Keratinocyte (primary cell): Measurements from ENCODE around the gene PCDHGA10. TPM values are rescaled to one million over a fixed set of nuclear protein-coding genes. Genes with fewer than 3 reads are reported as not detected.
"Not testable (repeated sequence)": the region's sequence is repeated elsewhere in the genome, so short reads cannot be mapped to it uniquely, and the experiment has no call there.

Experiments used
- DNase-seq: peaks from one replicate; pipeline ENCODE4 v3.0.0-alpha.2; 2011; ENCODE audit warnings: low read depth, missing footprints, low spot score
- FAIRE-seq: peaks from 2 replicates; lab custom pipeline; 2011; peaks lifted over from hg19 to GRCh38; lab: Jason Lieb, UNC
- H2AFZ ChIP-seq: 2 replicates; pipeline ENCODE4 v1.6.0; 2012; ENCODE audit warnings: low read length, control low read depth, inconsistent platforms; ENCODE audit not compliant: control insufficient read depth
- H3K27ac ChIP-seq: 2 replicates; pipeline ENCODE4 v1.5.1; 2011; ENCODE audit warnings: low read length; ENCODE audit not compliant: control insufficient read depth, insufficient read depth
- H3K27me3 ChIP-seq: 3 replicates; pipeline ENCODE4 v1.6.0; 2011; ENCODE audit warnings: low read length; ENCODE audit not compliant: control insufficient read depth, insufficient read depth; ENCODE audit errors: extremely low read depth
- H3K36me3 ChIP-seq, 2 experiments: 2 replicates in 1 of 2; 3 replicates in 1 of 2; pipeline ENCODE4 v1.5.1; 2011; ENCODE audit warnings: low read length in 2 of 2, mild to moderate bottlenecking in 1 of 2; ENCODE audit not compliant: control insufficient read depth in 2 of 2, insufficient read depth in 2 of 2; ENCODE audit errors: extremely low read depth in 1 of 2
- H3K4me1 ChIP-seq: 3 replicates; pipeline ENCODE4 v1.5.1; 2011; ENCODE audit warnings: low read length; ENCODE audit not compliant: control insufficient read depth, insufficient read depth; ENCODE audit errors: extremely low read depth
- H3K4me2 ChIP-seq: 3 replicates; pipeline ENCODE4 v1.6.0; 2011; ENCODE audit warnings: low read depth, low read length; ENCODE audit not compliant: control insufficient read depth, insufficient read depth; ENCODE audit errors: extremely low read depth
- H3K4me3 ChIP-seq, 3 experiments: fragments of 200-600 bp in 1 of 3; sonication (generic) in 1 of 3; 2 replicates in 2 of 3; 3 replicates in 1 of 3; pipeline ENCODE4 v1.5.1; 2011 to 2016; ENCODE audit warnings: low read length in 3 of 3, mild to moderate bottlenecking in 3 of 3, control low read depth in 2 of 3, inconsistent platforms in 1 of 3, low read depth in 1 of 3, mixed read lengths in 1 of 3, mixed run types in 1 of 3, moderate library complexity in 1 of 3; ENCODE audit not compliant: control insufficient read depth in 2 of 3, insufficient read depth in 2 of 3; ENCODE audit errors: extremely low read depth in 1 of 3
- H3K79me2 ChIP-seq: 2 replicates; pipeline ENCODE4 v1.6.0; 2012; ENCODE audit warnings: low read length; ENCODE audit not compliant: control insufficient read depth, insufficient read depth
- H3K9ac ChIP-seq: 3 replicates; pipeline ENCODE4 v1.6.0; 2011; ENCODE audit warnings: low read length; ENCODE audit not compliant: control insufficient read depth, insufficient read depth; ENCODE audit errors: extremely low read depth
- H3K9me1 ChIP-seq: 3 replicates; pipeline ENCODE4 v1.6.0; 2011; ENCODE audit warnings: low read length; ENCODE audit not compliant: control insufficient read depth, insufficient read depth; ENCODE audit errors: extremely low read depth
- H3K9me3 ChIP-seq: 2 replicates; pipeline ENCODE4 v1.5.1; 2012; ENCODE audit warnings: low read depth, low read length; ENCODE audit not compliant: control insufficient read depth
- H4K20me1 ChIP-seq: 3 replicates; pipeline ENCODE4 v1.6.0; 2011; ENCODE audit warnings: low read length; ENCODE audit not compliant: control insufficient read depth, insufficient read depth; ENCODE audit errors: extremely low read depth
- EZH2 ChIP-seq: IDR thresholded peaks from one replicate; pipeline ENCODE4 v1.6.1; 2012; ENCODE audit warnings: inconsistent platforms, mild to moderate bottlenecking, low read length, moderate library complexity
- dilution Hi-C: fragments of 300-500 bp; cut with MboI; formaldehyde crosslinking; loops from one replicate; pipeline ENCODE4 v1.7.0; 2020; ENCODE audit warnings: low sequenced_read_pairs; ENCODE audit not compliant: extremely low pct_ligation_motif_present
- polyA plus RNA-seq, 5 experiments: library from polyadenylated mRNA; depleted of rRNA in 3 of 5; stranded (reverse) in 3 of 5; stranded (forward) in 1 of 5; unstranded in 1 of 5; fragments of >200 nt; gene quantifications; 1 replicate in 1 of 5; 2 replicates in 3 of 5; 3 replicates in 1 of 5; pipeline versions ENCODE4 v1.2.1 to v1.2.3, GENCODE V29; 2011 to 2012; ENCODE audit warnings: missing spikeins in 2 of 5, low read depth in 1 of 5, low replicate concordance in 1 of 5
- TF ChIP-seq, protein P1 (sequence below), 3 experiments: IDR thresholded peaks in 1 of 3; conservative IDR thresholded peaks in 1 of 3; optimal IDR thresholded peaks in 1 of 3; 2 replicates in 2 of 3; 3 replicates in 1 of 3; pipeline versions ENCODE3 to v1.5.1; 2011; ENCODE audit warnings: low read length in 3 of 3, mild to moderate bottlenecking in 3 of 3, moderate library complexity in 2 of 3, control low read depth in 1 of 3, inconsistent platforms in 1 of 3; ENCODE audit not compliant: insufficient read depth in 2 of 3; ENCODE audit errors: extremely low read depth in 1 of 3

PCDHGA10 gene
- polyA plus RNA-seq, 1 donor (not counting 4 experiments of a cell fraction or from before 2014, with no cell fraction given): 1.3 TPM

DNA sequence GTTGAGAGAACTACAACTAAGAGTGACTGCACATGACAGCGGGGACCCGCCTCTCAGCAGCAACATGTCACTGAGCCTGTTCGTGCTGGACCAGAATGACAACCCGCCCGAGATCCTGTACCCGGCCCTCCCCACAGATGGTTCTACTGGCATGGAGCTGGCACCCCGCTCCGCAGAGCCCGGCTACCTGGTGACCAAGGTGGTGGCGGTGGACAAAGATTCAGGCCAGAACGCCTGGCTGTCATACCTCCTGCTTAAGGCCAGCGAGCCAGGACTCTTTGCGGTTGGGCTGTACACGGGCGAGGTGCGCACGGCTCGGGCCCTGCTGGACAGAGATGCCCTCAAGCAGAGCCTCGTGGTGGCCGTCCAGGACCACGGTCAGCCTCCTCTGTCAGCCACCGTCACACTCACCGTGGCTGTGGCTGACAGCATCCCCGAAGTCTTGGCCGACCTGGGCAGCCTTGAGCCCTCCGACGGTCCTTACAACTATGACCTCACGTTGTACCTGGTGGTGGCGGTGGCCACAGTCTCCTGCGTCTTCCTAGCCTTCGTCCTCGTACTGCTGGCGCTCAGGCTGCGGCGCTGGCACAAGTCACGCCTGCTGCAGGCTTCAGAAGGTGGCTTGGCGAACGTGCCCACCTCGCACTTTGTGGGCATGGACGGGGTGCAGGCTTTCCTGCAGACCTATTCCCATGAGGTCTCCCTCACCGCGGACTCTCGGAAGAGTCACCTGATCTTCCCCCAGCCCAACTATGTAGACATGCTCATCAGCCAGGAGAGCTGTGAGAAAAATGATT, 28.1 kb upstream of the PCDHGA10 start:
- H3K36me3 ChIP-seq: no peaks in the 10 kb centered on the region
- TF ChIP-seq, protein P1, sequence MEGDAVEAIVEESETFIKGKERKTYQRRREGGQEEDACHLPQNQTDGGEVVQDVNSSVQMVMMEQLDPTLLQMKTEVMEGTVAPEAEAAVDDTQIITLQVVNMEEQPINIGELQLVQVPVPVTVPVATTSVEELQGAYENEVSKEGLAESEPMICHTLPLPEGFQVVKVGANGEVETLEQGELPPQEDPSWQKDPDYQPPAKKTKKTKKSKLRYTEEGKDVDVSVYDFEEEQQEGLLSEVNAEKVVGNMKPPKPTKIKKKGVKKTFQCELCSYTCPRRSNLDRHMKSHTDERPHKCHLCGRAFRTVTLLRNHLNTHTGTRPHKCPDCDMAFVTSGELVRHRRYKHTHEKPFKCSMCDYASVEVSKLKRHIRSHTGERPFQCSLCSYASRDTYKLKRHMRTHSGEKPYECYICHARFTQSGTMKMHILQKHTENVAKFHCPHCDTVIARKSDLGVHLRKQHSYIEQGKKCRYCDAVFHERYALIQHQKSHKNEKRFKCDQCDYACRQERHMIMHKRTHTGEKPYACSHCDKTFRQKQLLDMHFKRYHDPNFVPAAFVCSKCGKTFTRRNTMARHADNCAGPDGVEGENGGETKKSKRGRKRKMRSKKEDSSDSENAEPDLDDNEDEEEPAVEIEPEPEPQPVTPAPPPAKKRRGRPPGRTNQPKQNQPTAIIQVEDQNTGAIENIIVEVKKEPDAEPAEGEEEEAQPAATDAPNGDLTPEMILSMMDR (optimal IDR thresholded peaks at IDR 0.05 in 1 of 3, IDR thresholded peaks at IDR 0.05 in 1 of 3, conservative IDR thresholded peaks at IDR 0.05 in 1 of 3; ENCODE audit: extremely low read depth in 1 of 3, insufficient read depth in 2 of 3, low read length in 3 of 3): no peak
- no peak for TF ChIP-seq EZH2
- H3K27me3 ChIP-seq: peaks cover 8% of the 10 kb centered on the region
- H3K9me3 ChIP-seq: peaks cover 12% of the 10 kb centered on the region
- H2AFZ ChIP-seq: no peak overlapping the region
- DNase-seq (no peak), FAIRE-seq (no peak)
- H3K9me1 ChIP-seq: no peaks in the 10 kb centered on the region
- no peak overlapping the region for H3K27ac ChIP-seq
- H3K79me2 ChIP-seq: no peaks in the 10 kb centered on the region
- dilution Hi-C loops: no loop called here
- H3K9ac ChIP-seq: no peak overlapping the region
- no peaks in the 10 kb centered on the region for H4K20me1 ChIP-seq
- no peak overlapping the region for H3K4me2 ChIP-seq
- no peak overlapping the region for H3K4me3 ChIP-seq
- no peaks in the 10 kb centered on the region for H3K4me1 ChIP-seq

DNA sequence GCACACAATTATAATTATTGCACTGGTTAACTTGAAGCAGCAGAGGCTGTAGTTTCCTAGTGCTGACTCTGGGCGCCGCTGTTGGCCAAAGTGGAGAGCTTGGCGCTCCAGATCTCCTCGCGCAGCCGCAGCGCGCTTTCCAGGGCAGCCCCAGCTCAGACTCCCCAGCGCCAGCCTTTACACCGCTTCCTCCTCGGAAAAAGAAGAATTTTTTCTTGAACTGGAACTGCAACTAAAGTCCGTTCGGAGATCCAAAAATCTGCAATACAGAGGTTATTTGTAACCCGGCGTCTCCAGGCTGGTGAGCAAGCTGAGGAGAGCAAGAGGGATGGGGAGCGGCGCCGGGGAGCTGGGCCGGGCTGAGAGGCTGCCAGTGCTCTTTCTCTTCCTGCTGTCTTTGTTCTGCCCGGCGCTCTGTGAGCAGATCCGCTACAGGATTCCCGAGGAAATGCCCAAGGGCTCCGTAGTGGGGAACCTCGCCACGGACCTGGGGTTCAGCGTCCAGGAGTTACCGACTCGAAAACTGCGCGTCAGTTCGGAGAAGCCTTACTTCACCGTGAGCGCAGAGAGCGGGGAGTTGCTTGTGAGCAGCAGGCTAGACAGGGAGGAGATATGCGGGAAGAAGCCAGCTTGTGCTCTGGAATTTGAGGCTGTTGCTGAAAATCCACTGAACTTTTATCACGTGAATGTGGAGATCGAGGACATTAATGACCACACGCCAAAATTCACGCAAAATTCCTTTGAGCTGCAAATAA, 25.1 kb upstream of the PCDHGA10 start, which contains the start of gene PCDHGB4:
Gene PCDHGB4 (plus strand): TSS at position 142 of the 755 bp plus-strand sequence. CDS start 187 bp downstream, at position 329.
- H3K27ac ChIP-seq, dilution Hi-C loops, H3K4me2 ChIP-seq, DNase-seq, H3K27me3 ChIP-seq, H3K9ac ChIP-seq, H2AFZ ChIP-seq, H3K9me1 ChIP-seq, H3K4me1 ChIP-seq, H3K36me3 ChIP-seq, H3K79me2 ChIP-seq, H4K20me1 ChIP-seq: not testable (repeated sequence)
- TF ChIP-seq, protein P1 (optimal IDR thresholded peaks at IDR 0.05 in 1 of 3, IDR thresholded peaks at IDR 0.05 in 1 of 3, conservative IDR thresholded peaks at IDR 0.05 in 1 of 3; ENCODE audit: extremely low read depth in 1 of 3, insufficient read depth in 2 of 3, low read length in 3 of 3): peak in 2 of 3 experiments; percentile 47 to 64
- FAIRE-seq: peak; percentile 34
- H3K4me3 ChIP-seq: peak within 1 kb of the TSS in 2 of 3 experiments; percentile 23 to 34
- peaks cover 19% of the 10 kb centered on the region for H3K9me3 ChIP-seq
